Stimulated activated CD8-positive, alpha-beta memory T cell treated with anti-CD3 and anti-CD28 coated beads, Interleukin-12 subunit alpha, Interleukin-12 subunit beta, amount 100 ng/mL, for 24 hours (primary cell): ENCODE results near the gene DECR2.
"Not testable (repeated sequence)": the region's sequence is repeated elsewhere in the genome, so short reads cannot be mapped to it uniquely, and the experiment has no call there.

Experiments
- DNase-seq: peaks from one replicate; pipeline ENCODE4 v3.0.0-alpha.2; 2020; ENCODE audit errors: extremely low read depth

DECR2 gene

DNA sequence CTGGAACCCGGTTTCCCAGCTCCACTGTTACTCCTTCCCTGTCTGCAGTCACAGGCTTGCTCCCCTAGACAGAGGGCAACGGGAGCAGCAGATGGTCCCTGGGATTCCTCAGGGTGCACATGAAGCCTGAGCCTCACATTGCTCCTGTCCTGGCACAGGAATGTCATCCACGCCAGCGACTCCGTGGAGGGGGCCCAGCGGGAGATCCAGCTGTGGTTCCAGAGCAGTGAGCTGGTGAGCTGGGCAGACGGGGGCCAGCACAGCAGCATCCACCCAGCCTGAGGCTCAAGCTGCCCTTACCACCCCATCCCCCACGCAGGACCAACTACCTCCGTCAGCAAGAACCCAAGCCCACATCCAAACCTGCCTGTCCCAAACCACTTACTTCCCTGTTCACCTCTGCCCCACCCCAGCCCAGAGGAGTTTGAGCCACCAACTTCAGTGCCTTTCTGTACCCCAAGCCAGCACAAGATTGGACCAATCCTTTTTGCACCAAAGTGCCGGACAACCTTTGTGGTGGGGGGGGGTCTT lies 1.6 kb upstream of the DECR2 start:
- no peak for DNase-seq

GRCh38 chr16:404971-405486 lies 3.3 kb downstream of the DECR2 start:
- DNase-seq: no peak

DNA sequence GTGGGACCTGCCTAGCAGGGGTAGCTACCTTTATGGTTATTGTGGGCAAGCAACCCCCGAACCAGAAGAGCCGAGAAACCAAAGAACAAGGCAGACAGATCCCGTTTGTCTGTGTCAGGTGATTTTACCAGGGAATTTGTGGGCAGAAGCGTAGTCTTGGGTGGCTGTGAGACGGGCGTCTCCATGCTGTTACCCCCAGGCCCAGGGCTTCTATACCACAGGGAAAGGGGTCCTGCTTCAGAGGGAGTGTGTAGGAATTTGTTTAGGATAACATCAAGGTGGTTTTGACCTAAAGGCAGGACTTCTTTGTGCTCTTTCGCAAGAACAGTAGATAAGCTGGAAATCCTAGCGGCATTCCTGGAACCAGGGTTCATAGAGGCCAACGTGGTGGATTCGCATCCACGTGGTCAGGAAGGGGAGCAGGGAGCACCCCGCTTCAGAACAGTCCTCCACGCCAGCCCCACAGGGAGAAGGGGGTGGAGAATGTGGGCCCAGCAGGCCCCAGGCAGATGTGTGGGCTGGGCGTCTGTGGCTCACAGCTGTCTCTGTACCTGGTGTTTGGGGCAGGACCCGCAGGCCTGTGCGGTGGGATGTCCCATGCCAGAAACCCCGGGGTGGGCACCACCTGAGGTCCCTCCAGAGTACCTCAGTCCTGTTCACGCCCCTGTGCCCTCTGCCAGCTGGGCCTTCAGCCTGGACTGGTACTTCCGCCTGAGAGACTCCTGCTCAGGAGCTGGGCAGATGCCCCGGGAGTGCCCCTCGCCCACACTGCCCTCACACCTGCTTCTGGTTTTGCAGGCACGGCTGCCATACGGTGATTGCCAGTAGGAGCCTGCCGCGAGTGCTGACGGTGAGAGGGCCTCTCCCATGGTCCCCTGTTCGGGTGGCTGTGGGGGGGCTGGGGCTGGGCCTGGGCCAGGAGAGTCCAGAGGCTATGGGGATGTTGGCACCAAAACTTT lies 4.1 kb downstream of the DECR2 start:
- no peak for DNase-seq

DNA sequence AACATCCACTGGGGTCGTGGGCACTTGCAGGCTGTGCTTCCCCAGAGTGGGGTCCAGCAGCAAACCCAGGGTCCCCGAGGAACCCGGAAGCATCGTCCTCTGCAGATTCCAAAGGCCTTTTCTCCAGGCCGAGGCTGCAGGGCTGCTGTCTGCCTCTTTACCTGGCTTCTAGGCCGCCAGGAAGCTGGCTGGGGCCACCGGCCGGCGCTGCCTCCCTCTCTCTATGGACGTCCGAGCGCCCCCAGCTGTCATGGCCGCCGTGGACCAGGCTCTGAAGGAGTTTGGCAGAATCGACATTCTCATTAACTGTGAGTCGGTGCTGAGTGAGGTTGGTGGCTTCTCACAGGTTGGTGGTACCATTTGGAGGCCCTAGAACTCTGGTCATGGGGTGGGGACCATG lies 5.6 kb downstream of the DECR2 start:
- no peak for DNase-seq

- no peak for DNase-seq
Observed at GRCh38 chr16:410516-411178, 9.0 kb downstream of the DECR2 start.

DNA sequence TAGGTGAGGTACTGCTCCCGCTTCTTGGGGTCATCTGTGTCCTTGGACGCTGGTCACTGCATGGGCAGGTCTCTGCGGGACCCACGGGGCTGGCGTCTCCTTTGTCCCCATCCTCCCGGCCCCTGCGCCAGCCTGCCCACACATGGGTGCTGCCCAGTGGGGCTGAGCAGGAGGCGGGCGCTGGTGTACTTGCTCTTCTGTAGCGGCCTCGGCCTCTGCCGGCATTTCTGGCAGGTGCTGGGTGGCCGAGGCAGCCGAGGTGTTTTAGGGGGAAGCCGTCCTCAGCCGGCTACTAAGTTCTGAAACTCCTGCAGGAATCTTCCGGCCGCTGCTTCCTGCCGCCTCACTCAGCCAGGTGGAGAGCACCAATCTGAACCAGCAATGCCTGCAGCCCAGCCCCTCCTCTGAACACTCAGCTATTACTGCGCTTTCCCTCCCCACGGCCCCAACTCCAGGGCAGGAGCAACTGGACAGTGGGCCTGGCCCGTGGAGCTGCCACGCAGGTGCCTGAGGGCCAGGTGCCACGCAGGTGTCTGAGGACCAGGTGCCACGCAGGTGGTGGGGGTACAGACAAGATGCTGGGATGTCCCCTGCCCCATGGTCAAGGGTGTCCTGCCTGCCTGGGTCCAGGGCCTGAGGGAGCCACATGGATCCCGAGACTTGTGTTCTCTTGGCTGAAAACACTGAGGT lies 10.0 kb downstream of the DECR2 start:
- no peak for DNase-seq

DNA sequence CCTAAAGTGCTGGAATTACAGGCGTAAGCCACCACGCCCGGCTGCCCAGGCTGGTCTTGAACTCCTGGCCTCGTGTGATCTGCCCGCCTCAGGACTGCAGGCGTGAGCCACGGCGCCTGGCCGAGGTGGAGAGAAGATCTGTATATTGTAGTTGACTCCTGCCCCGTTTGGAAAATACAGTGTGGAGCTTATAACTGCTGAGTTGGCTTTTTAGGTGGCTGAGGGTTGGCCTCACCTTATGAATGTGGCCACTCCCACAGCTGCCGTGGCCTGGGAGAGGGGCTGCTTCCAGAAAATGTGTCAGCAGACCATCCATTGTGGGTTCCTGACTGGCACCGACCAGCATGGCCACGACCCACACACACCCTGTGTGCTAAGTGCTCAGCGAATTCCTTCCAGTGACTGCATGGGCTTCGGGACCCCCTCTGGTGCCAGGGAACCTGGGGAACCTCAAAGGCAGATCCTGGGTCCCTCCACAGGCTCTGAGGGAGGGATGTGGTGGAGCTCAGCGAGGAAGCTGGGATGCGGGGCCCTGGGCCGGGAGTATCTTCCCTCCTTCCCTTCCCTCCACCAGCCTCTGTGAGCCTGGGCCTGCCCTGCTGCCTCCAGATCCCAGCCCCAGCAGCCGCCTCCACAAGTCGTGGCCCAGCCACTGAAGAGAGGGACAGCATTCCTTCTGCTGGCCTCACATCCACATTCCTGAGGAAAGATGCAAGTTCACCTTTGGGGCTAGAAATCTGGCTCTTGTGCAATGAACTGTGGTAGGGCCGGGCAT lies 12.9 kb downstream of the DECR2 start:
- DNase-seq: no peak

- not testable (repeated sequence) for DNase-seq
Observed at GRCh38 chr16:415170-415498, 13.4 kb downstream of the DECR2 start.

GRCh38 chr16:422179-422578 lies 20.5 kb downstream of the DECR2 start:
- DNase-seq: not testable (repeated sequence)

DNA sequence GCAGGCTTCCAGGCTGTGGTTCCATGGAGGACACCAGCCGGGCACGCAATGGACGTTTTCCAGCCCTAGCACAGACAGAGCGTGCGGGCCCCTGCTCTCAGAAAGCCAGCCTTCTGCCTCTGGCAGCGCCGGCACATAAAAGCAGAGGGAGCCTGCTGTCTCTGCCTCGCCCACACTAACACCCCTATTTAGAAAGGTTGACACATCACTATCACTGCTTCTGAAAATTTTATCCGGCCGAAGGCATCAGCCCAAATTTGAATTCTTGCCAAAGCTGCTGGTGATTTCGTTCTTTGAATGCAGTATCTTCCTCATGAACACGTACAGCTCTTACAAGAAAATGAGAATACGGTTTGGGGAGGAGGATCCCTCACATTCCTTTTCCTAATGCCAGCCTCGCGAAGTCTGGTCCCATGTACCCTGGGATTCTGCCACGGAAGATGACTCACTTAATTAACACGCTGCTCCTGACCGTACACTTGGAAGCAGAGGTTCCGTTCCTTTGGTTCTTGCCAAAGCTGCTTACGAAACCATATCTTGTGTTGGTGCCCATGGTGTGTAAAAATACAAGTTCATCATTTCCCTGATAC lies 22.4 kb downstream of the DECR2 start:
- no peak for DNase-seq

DNA sequence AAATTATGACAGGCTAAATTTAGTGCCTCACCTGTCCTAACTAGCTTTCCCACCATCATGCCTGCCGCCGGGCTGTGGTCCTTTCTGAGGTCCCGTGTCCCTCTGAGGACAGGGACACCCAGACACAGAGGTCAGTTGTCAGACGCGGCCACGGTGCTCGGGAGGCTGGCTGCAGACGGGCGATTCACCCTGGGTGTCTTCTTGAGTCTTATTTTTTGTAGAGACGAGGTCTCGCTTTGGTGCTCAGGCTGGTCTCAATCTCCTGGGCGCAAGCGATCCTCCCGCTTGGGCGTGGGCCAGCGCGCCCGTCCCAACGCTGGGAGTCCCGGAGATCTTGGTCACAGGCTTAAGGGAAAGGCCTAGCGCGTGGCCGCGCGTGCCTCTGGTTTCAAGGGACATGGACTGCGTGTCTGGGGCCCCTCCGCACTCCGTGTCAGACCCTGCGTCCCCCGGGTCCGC lies 23.0 kb downstream of the DECR2 start:
- DNase-seq: no peak

DNA sequence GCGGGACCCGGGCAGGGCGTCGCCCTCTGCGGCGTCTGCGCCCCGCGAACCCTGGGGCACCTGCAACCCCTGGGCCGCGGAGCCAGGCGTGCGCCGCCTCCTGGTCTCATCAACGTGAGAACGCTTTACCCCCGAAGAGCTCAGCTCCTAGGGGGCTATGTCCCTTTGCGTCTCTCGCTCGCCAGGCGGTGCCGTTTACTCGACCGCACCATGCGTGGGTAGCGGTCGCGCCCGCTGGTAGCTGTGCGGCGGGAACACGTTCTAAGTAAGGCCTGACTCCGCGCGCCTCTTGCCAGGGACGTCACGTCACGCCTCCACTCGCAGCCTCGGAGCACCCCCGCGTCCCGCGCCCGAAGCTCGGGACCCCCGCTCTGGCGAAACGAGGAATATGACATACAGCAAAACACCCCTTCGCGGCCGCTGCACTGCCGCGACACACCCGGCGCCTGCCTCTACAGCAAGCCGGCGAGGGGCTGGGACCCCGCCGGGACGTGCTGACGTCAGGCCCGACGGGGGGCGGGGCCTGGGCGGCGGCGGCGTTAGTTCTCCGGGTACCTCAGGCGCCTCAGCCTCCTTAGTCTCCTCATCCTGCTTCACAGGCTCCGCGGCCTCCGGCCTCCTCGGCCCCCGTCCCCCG lies 23.5 kb downstream of the DECR2 start, which contains the start of gene RAB11FIP3:
Gene RAB11FIP3 (plus strand): TSS at position 568 of the 637 bp plus-strand sequence. CDS start 358 bp downstream, outside the sequence.
- peak; percentile 60 for DNase-seq

DNA sequence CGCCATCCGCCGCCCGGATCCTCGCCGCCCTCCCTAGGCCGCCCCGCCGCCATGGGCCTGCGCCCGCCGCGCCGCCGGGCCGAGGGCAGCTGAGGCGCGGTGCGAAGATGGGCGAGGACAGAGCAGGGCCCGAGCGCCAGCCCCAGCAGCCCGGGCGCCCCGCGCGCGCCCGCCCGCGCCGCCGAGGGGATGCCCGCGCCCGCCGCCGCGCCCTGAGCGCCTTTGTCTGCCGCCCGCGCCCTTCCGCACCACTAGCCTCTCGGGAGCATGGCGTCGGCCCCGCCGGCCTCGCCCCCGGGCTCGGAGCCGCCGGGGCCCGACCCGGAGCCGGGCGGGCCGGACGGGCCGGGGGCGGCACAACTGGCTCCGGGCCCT lies 24.0 kb downstream of the DECR2 start:
- DNase-seq: no peak

GRCh38 chr16:426115-426905 lies 24.6 kb downstream of the DECR2 start:
- no peak for DNase-seq

DNA sequence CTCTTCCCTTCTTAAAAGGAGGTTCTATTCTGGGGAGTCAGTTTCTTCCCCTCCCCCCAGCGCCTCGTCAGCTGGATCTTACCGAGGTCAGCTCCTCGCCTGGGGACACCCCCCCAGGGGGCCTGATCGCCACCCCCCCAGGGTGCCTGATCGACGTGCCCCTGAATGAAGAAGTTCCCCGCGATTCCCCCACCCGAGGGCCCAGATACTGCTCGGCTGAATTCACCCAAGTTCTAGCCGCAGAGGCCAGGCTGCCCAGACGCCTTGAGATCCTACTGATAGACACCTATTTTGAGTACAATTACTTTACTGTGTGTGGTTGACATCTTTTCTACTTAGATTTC lies 25.2 kb downstream of the DECR2 start:
- DNase-seq: no peak

DNA sequence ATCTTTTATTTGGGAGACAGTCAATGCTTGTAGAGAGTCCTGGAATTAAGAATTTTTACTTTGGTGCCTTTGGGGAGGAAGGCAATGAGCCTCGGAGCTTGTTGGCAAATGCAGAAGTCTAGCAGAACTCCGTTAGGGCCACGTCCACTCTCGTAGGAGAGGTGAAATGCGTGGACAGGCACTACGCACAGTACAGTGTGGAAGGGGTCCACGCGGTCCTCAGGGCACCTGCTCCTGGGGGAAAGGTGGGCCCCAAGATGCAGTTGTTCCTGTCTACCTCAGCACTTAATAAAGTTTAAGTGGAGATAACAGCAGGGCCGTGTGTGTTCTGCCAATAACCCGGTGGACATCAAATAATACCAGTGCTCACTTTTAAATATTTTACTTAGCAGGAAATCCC lies 25.6 kb downstream of the DECR2 start:
- no peak for DNase-seq

DNA sequence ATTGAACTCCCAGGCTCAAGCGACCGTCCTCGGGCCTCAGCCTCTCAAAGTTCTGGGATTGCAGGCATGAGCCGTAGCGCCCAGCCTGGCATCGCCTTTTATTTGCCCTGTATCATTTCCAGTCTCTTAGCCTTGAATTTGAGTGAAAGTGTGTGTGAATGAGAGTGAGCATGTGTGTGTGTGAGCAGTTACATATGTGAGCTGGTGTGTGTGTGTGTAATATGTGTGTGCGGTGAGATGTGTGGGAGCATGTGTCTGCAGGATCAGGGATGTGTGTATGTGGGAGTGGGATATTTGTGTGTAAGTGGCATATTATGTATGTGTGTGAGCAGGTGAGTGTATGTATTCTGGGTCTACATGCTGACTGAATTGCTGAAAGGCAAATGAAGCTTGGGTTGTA lies 29.2 kb downstream of the DECR2 start:
- no peak for DNase-seq

GRCh38 chr16:440627-441026 lies 38.9 kb downstream of the DECR2 start:
- no peak for DNase-seq

DNA sequence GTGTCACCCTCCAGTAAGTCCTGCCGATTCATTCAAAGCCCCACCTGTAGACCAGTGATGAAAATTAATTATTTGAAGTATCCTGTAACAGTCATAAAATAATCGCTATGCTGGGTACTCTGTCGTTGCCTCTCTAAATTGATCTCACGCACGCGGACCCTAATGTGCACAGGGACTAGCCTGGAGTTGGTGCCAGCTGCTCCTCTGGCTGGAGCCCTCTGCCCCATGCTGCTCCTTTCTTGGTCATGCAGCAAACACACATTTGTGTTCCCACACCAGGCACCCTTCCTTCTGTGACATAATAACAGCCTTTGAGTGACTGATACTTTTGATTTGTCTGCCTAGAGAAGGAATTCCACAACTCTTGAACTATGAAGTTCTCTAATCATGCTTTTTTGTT lies 39.8 kb downstream of the DECR2 start:
- DNase-seq: no peak

DNA sequence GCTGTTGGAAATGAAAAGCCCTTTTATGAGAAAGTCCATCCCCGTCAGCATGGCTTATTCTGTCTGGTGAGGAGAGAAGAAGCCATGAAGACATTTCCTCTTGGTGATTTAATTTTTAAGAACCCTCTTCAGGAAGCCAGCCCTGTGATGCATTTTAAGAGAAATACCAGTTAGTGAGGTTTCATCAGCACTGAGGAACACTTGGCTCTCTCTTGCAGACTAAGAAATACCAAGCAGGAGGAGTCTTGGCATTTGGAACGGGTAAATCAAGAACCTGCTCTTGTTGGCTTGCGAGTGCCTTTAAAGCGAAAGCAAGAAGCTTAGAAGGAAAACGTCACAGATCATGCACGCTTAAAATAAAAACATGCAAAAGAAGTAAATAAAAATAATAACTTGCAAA lies 41.3 kb downstream of the DECR2 start:
- no peak for DNase-seq
